Loucy (cell line): ENCODE data around the gene CABP2.

ENCODE experiments used
- CTCF ChIP-seq: fragments of 200-600 bp; sonication (generic); conservative IDR thresholded peaks from 2 replicates; pipeline ENCODE4 v1.5.1; 2014; ENCODE audit warnings: mild to moderate bottlenecking, antibody characterized with exemption, low read length
- EZH2phosphoT487 ChIP-seq: fragments of 200-600 bp; IDR thresholded peaks from 2 replicates; pipeline ENCODE4 v1.6.1; 2018; ENCODE audit warnings: antibody characterized with exemption, mild to moderate bottlenecking, moderate library complexity, borderline replicate concordance

GRCh38 chr11:67469508-67469811, 53.8 kb downstream of the CABP2 start:
- TF ChIP-seq EZH2phosphoT487 (no peak), CTCF (no peak)
